Hepatocyte (in vitro differentiated cells): Measurements from ENCODE around the gene UQCRHL. TPM values are rescaled to one million over a fixed set of nuclear protein-coding genes. Genes with fewer than 3 reads are reported as not detected.

Experiments used
- DNase-seq: peaks from one replicate; pipeline ENCODE4 v3.0.0-alpha.2; 2016; ENCODE audit warnings: low spot score
- H2AFZ ChIP-seq: fragments of 200-600 bp; sonication (generic); 2 replicates; pipeline ENCODE4 v1.6.0; 2016; ENCODE audit warnings: antibody characterized with exemption, mild to moderate bottlenecking
- H3K27ac ChIP-seq: fragments of 200-600 bp; sonication (generic); 2 replicates; pipeline ENCODE4 v1.5.1; 2016; ENCODE audit warnings: mild to moderate bottlenecking
- H3K27me3 ChIP-seq: fragments of 200-600 bp; sonication (generic); 2 replicates; pipeline ENCODE4 v1.6.1; 2016
- H3K36me3 ChIP-seq: fragments of 200-600 bp; sonication (generic); replicated peaks from 2 replicates; pipeline ENCODE4 v1.5.1; 2016; ENCODE audit warnings: low read depth; ENCODE audit not compliant: insufficient read depth
- H3K4me1 ChIP-seq: fragments of 200-600 bp; sonication (generic); 2 replicates; pipeline ENCODE4 v1.5.1; 2016; ENCODE audit warnings: mild to moderate bottlenecking, moderate library complexity; ENCODE audit not compliant: insufficient read depth
- H3K4me2 ChIP-seq: fragments of 200-600 bp; sonication (generic); 2 replicates; pipeline ENCODE4 v1.6.0; 2016
- H3K4me3 ChIP-seq: fragments of 200-600 bp; sonication (generic); 2 replicates; pipeline ENCODE4 v1.5.1; 2016; ENCODE audit warnings: mild to moderate bottlenecking
- H3K79me2 ChIP-seq: fragments of 200-600 bp; sonication (generic); 2 replicates; pipeline ENCODE4 v1.6.0; 2017; ENCODE audit warnings: mild to moderate bottlenecking
- H3K9me2 ChIP-seq: fragments of 200-600 bp; sonication (generic); replicated peaks from 2 replicates; pipeline ENCODE4 v1.6.0; 2017; ENCODE audit warnings: mild to moderate bottlenecking; ENCODE audit not compliant: insufficient read depth
- H3K9me3 ChIP-seq: fragments of 200-600 bp; sonication (generic); 2 replicates; pipeline ENCODE4 v1.5.1; 2016; ENCODE audit warnings: low read depth, mild to moderate bottlenecking
- H4K20me1 ChIP-seq: fragments of 200-600 bp; sonication (generic); 2 replicates; pipeline ENCODE4 v1.6.0; 2016; ENCODE audit warnings: mild to moderate bottlenecking; ENCODE audit not compliant: insufficient read depth, poor library complexity, severe bottlenecking
- EZH2 ChIP-seq: fragments of 200-600 bp; sonication (generic); IDR thresholded peaks from 2 replicates; pipeline ENCODE4 v1.6.1; 2016; ENCODE audit warnings: antibody characterized with exemption, mild to moderate bottlenecking, borderline replicate concordance
- EZH2phosphoT487 ChIP-seq: fragments of 200-600 bp; sonication (generic); IDR thresholded peaks from one replicate; pipeline ENCODE4 v1.6.1; 2018; ENCODE audit warnings: antibody characterized with exemption, mild to moderate bottlenecking, low read depth, moderate library complexity; ENCODE audit not compliant: unreplicated experiment, severe bottlenecking
- WGBS: methylation state at CpG from one replicate; pipeline ENCODE4 v1.1.6; 2016; ENCODE audit warnings: low lambda C conversion rate; ENCODE audit errors: missing lambda C conversion rate; 5-methylcytosine and 5-hydroxymethylcytosine counted together
- polyA plus RNA-seq: library from polyadenylated mRNA; unstranded; fragments of >200 nt; fragmentation: Nextera tagmentation; extraction: Ambion mirVana; gene quantifications from 2 replicates; pipeline ENCODE4 v1.2.1, GENCODE V29; 2016
- total RNA-seq: library from RNA; depleted of rRNA; stranded (reverse); fragments of >200 nt; gene quantifications from 2 replicates; pipeline ENCODE4 v1.2.3, GENCODE V29; 2014
- TF ChIP-seq, protein P1 (sequence below): fragments of 200-600 bp; sonication (generic); IDR thresholded peaks from 2 replicates; pipeline ENCODE4 v1.5.1; 2016; ENCODE audit warnings: antibody characterized with exemption, mild to moderate bottlenecking; ENCODE audit not compliant: poor library complexity

The UQCRHL gene
- total and polyA plus RNA-seq, 2 experiments from 2014 or later = 1.0 to 2.6 TPM

DNA sequence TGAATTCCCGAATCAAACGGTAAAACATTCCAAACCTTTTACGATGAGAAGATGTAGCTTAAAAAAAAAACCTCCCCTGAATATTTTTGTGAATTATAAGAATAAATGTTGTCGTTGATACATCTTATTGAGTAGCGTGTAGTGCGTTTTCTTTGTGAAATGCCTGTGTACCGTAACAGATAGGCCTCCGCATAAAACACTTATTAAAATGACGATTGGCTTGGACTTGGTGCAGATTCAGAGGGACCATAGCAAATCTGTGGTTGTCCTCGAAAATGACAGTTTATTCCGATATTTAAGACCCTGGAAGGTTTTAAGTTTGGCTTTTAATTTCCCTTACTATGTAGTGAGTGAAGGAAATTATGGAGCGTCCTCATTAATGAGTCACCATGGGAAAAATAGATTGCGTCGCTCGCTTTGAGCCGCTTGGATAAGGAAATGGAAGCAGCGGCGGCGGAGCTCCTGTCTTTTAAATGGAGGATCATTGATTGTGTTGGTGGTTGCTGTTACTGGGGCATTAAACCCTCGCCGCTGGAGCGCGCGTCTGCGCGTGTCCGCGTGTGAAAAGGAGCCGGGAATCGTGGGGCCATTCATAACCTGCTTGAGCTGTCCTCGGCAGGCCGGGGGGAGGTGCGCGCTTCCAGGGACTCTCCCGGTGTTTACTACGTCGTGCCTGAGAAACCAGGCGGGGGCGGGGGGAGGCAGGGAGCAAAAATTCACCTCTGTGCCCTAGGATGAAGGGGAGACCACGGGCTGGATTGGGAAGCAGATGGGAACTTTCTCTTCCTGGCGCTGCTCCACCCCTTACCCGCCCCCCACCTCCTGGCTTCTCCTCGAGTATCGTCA is 41.7 kb upstream of the UQCRHL start:
- Histone ChIP-seq H3K4me1 (peaks cover 33% of the 10 kb centered on the region), H3K27me3 (no peaks in the 10 kb centered on the region), H3K27ac (peak overlapping the region; percentile 98), H3K79me2 (peaks cover 79% of the 10 kb centered on the region), H3K9me2 (no peaks in the 10 kb centered on the region), H3K9me3 (no peaks in the 10 kb centered on the region), H3K4me3 (peak overlapping the region; percentile 92), H3K4me2 (peak overlapping the region; percentile 86), H3K36me3 (no peaks in the 10 kb centered on the region), H4K20me1 (peaks cover 8% of the 10 kb centered on the region), H2AFZ (peak overlapping the region; percentile 39)
- TF ChIP-seq EZH2phosphoT487 (no peak), EZH2 (no peak)
- TF ChIP-seq, protein P1, sequence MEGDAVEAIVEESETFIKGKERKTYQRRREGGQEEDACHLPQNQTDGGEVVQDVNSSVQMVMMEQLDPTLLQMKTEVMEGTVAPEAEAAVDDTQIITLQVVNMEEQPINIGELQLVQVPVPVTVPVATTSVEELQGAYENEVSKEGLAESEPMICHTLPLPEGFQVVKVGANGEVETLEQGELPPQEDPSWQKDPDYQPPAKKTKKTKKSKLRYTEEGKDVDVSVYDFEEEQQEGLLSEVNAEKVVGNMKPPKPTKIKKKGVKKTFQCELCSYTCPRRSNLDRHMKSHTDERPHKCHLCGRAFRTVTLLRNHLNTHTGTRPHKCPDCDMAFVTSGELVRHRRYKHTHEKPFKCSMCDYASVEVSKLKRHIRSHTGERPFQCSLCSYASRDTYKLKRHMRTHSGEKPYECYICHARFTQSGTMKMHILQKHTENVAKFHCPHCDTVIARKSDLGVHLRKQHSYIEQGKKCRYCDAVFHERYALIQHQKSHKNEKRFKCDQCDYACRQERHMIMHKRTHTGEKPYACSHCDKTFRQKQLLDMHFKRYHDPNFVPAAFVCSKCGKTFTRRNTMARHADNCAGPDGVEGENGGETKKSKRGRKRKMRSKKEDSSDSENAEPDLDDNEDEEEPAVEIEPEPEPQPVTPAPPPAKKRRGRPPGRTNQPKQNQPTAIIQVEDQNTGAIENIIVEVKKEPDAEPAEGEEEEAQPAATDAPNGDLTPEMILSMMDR = no peak
- peak; percentile 92 for DNase-seq
- whole genome bisulfite sequencing = under 1% methylated on average over 37 of the region's 44 CpGs

- Histone ChIP-seq H3K36me3 (no peaks in the 10 kb centered on the region), H3K27ac (peak overlapping the region; percentile 98), H3K27me3 (no peaks in the 10 kb centered on the region), H3K4me1 (peaks cover 33% of the 10 kb centered on the region), H3K4me3 (peak overlapping the region; percentile 92), H4K20me1 (peaks cover 7% of the 10 kb centered on the region), H3K9me3 (no peaks in the 10 kb centered on the region), H2AFZ (peak overlapping the region; percentile 36), H3K9me2 (no peaks in the 10 kb centered on the region), H3K4me2 (peak overlapping the region; percentile 86), H3K79me2 (peaks cover 70% of the 10 kb centered on the region)
- no peak for TF ChIP-seq EZH2phosphoT487
- TF ChIP-seq, protein P1 = no peak
- TF ChIP-seq EZH2 = no peak
- 1% methylated on average over 80 of the region's 104 CpGs for WGBS
- DNase-seq = peak; percentile 58
These were observed 40.9 kb upstream of the UQCRHL start for GRCh38 chr1:15848143-15848928.

GRCh38 chr1:15847893-15848142 is 40.4 kb upstream of the UQCRHL start:
- H3K9me3 ChIP-seq = no peaks in the 10 kb centered on the region
- H3K4me1 ChIP-seq = peaks cover 32% of the 10 kb centered on the region
- 0% methylated on average over 5 of the region's 34 CpGs for WGBS

More at GRCh38 chr1:15847893-15848142, 40.4 kb upstream of the UQCRHL start:
- Histone ChIP-seq H3K9me2 (no peaks in the 10 kb centered on the region), H3K27ac (peak overlapping the region; percentile 98), H2AFZ (peak overlapping the region; percentile 36), H3K79me2 (peaks cover 65% of the 10 kb centered on the region), H3K36me3 (no peaks in the 10 kb centered on the region), H3K4me2 (peak overlapping the region; percentile 86), H3K27me3 (no peaks in the 10 kb centered on the region), H4K20me1 (peaks cover 4% of the 10 kb centered on the region), H3K4me3 (peak overlapping the region; percentile 92)
- DNase-seq = no peak
- TF ChIP-seq EZH2phosphoT487 (no peak), EZH2 (no peak)
- TF ChIP-seq, protein P1 = no peak
